ENCODE results near the gene ATP10B.

DNA sequence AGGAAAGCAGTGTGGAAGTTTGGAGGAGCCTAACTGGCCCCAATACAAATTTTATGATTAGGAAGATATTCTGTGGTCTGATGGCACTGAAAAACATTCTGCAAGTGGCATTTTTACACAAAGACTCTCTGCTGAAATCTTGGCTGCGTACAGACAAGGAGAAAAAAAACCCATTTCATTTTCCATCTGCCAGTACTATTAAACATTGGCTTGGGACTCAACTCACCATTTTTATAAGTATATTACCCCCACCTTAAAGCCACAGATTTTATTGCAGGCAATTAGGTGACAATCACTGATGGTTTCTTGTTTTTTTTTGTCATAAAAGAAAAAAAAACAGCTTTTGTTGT is 223.4 kb downstream of the ATP10B start:
- TF ChIP-seq CTCF (IDR thresholded peaks at IDR 0.05) (no peak), POLR2A (IDR thresholded peaks at IDR 0.05) (no peak)
